GF-D8 (cell line): ENCODE measurements around the gene POLR2I.
A peak's percentile ranks its signal among the peaks of the same experiment; 100 is the strongest.

Source experiments
- DNase-seq: peaks from one replicate; lab custom pipeline; 2025; lab: John Stamatoyannopoulos, UW

The POLR2I gene

GRCh38 chr19:36131221-36131620, 16.5 kb upstream of the POLR2I start:
- peak; percentile 57 for DNase-seq

DNA sequence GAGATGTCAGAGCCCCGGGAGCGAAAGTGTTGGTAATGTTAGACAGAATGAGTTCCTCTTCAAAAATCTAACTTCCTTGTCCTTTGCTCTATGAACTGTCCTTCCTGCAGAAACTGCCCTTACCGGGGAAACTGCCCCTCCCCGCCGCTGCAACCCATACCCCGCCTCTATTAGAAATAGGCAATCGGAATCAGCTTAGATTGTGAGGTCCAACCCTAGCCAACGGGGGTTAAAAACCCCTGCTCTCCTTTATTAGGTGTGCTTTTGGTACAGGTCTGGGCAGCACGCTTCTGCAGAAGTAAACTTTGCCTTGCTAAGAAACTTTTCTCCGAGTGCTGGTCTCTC, 13.7 kb upstream of the POLR2I start:
- peak; percentile 64 for DNase-seq

DNA sequence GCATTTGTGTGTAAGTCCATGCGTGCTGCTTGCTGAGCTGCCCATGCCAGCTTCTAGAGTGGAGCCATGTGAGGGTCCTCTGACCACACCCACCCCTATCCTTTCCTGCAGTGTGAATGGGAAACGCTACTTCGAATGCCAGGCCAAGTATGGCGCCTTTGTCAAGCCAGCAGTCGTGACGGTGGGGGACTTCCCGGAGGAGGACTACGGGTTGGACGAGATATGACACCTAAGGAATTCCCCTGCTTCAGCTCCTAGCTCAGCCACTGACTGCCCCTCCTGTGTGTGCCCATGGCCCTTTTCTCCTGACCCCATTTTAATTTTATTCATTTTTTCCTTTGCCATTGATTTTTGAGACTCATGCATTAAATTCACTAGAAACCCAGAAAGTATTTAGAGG, 10.9 kb upstream of the POLR2I start:
- no peak for DNase-seq

GRCh38 chr19:36121486-36122124, 6.9 kb upstream of the POLR2I start:
- no peak for DNase-seq

DNA sequence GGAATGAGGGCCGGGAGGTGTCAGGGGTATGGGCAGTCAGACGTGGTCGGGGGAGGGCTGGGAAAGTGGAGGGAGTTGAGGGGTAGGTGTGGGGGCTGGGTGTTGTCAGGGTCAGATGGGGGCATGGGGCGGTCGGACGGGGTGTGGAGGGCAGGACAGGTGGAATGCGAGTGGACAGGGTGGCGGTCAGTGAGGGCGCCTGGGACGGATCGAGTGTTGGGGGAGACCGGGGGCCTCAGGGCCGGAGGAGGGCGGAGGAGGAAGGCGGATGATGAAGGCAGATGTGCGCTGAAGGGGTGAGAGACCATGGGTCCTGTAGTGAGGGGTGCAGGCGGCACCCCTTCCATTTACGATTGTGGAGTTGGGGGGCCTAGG, 6.3 kb upstream of the POLR2I start:
- no peak for DNase-seq

GRCh38 chr19:36120092-36120983, 5.7 kb upstream of the POLR2I start:
- no peak for DNase-seq

DNA sequence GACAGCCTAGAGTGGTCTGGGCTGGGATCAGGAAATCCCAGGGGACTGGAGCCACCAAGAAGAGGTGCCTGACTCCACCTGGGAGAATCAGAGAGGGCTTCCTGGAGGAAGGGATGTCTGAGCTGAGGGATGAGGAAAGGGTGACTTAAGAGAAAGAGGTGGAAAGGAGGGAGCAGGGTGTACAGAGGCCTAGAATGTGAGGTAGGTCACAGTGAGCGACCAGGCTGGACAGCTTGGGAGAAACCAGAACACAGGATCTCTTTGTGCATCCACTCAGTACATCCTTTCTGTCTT, 1.6 kb upstream of the POLR2I start:
- no peak for DNase-seq

GRCh38 chr19:36115453-36116343, 1.0 kb upstream of the POLR2I start, which contains the start of gene TBCB:
TBCB (plus strand) TSS chr19:36115468; CDS start chr19:36115561, 93 bp downstream.
- peak; percentile 22 for DNase-seq

DNA sequence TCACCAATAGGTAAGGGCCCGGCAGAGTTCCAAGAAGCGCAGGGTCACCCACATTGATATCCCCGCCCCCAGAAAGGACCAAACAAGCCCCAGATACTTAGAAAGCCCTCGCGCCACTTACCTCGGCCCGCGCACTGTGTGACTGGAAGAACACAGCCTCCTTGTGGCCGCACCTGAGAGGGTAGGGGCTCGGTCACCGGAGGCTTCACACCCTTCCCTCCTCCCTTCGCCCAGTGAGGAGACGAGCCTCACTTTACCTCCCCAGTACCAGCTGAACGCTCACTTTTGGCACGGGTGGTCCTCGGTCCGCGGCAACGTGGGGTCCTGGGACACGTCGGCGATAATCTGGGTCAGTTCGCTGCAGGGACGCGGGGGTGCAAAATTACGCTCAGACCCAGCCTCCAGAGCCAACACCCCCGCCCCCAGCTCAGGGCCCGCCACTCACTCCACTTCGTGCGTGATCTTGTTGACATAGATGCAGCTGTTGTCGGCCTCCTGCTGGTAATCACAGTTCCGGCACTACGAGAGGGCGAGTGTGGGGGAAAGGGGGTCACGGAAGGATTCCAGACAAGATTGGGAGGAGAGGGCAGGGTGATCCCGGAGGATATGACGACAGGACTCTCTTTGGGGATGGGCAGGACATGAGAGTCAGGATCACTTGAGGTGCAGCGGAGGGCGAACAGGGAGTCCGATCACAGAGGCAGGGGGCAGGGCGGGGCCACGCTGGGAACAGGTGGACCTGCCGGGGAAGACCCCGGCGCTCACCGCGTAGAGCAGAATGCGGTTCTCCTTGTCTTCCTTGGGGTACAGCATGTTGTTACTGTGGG, 568 bp downstream of the POLR2I start:
- no peak for DNase-seq

DNA sequence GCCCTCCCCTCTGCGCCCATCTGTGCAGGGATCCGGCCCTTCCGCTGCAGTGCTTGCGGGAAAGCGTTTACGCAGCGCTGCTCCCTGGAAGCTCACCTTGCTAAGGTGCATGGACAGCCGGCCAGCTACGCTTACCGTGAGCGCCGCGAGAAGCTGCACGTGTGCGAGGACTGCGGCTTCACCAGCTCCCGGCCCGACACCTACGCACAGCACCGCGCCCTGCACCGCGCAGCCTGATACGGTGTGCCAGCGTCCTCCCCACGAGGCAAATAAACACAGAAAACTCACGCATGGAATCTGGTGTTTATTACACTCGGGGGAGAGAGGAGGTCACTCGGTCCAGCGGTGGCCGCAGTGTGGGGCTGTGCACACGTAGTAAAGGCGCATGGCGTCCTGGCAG, 1.2 kb downstream of the POLR2I start:
- no peak for DNase-seq

GRCh38 chr19:36112678-36113077, 2.0 kb downstream of the POLR2I start:
- no peak for DNase-seq

DNA sequence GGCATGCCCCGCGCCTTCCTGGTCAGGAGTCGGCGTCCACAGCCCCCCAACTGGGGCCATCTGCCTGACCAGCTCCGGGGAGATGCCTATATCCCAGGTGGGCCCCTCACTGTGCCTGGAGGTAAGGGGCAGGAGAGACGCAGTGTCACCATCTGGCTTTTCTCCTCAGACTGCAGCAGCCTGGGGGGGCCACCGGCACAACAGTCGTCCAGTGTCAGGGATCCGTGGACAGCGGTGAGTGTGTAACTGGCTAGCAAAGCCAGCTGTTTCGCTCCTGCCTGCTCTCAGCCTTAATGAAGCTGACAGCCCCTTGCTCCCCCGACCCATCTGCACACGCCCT, 3.5 kb downstream of the POLR2I start:
- no peak for DNase-seq

DNA sequence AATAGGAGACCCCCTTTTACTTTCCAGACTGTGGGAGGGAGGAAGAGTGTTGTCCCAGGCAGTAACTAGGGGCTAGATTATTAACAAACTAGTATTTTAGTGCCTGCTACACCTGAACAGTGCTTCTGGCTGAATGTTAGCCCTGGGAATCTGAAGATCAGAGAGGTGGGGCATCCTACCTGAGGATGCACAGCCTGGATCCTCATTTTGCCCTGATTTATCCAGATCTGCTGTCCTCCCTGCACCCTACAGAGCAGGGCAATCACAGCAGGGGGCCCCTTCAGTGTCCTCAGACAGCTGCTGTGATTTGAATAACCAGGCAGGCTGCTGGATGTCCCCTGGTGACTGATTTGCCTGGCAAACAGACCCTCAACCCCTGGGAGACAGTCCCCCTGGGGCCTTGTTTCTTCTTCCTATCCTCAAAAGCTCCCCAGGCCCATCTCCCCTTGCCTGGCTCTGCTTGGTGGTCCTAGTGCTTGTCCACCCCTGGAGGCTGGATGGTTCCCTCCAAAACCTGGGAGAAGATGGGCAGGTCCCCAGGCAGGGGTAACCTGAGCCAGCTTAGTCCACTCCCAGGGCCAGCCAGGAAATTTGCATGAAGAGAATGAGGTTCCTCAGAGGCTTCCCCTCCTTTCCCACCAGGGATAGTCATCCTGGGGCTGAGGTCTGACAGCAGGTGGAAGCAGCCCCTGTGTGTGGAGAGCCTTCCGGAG, 4.0 kb downstream of the POLR2I start, which contains the start of gene OVOL3:
OVOL3 (plus strand) TSS at position 657 of the 713 bp plus-strand sequence. CDS start 60 bp downstream, outside the sequence.
- DNase-seq = no peak

DNA sequence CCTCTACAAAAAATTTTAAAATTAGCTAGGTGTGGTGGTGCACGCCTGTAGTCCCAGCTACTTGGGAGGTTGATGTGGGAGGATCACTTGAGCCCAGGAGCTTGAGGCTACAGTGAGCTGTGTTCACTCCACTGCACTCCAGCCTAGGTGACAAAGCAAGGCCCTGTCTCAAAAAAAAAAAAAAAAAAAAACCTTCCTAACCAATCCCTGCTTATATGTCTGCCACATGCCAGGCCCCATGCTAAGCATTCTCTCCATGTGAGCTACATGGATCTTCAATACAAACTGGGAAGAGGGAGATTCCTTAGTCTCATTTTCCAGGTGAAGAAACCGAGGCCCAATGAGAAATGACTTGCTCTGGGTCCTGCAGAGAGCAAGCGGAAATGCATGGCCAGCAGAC, 6.0 kb downstream of the POLR2I start:
- DNase-seq = no peak

- DNase-seq = no peak
Observed at GRCh38 chr19:36106991-36107390, 7.7 kb downstream of the POLR2I start.

DNA sequence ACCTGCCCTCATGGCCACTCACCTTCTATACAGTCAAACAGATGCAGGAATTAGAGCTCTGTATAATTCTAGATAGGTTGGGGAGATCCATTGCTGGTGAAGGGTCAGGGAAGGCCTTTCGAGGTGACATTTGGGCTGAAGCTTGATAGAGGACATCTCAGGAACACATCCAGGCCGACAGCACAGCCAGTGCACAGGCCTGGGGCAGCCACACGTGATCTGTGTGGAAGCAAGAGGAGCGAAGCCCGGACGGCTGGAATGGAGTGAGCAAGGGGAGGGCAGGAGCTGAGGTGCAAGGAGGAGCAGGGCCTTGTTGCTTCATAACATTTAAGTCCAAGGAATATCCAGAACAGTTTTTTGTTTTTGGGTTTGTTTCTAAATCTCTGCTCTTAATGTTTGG, 8.2 kb downstream of the POLR2I start:
- no peak for DNase-seq

DNA sequence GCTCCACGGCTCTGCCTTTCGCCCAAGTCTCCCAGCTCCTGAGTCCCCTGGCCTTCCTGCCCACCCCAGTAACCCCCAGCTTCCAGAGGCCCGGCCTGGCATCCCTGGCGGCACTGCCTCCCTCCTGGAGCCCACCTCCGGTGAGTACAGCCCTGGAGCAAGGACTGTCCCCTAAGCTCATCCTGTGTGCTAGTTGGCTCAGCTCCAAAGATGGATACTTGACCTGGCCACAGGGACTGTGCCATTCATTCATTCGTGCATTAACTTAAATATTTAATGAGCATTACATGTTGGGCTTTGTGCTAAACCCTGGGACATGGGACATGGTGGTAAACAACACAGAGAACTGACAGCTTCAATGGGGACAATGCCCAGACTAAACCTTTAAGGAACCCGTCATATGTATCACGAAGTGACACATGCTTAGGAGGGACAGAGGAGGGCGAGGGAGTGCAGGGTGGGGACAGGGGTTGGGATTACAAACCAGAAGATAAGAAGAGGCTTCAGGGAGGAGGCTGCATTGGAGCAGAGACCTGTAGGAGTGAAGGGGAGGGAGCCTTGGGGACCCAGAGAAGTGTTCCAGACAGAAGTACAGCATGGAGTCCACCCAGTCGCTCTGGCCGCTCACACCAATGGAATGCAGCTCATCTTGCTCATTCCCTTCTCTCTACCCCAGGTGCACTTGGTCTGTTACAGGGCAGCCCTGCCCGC, 10.7 kb downstream of the POLR2I start:
- no peak for DNase-seq

GRCh38 chr19:36103040-36103626, 11.5 kb downstream of the POLR2I start:
- no peak for DNase-seq

DNA sequence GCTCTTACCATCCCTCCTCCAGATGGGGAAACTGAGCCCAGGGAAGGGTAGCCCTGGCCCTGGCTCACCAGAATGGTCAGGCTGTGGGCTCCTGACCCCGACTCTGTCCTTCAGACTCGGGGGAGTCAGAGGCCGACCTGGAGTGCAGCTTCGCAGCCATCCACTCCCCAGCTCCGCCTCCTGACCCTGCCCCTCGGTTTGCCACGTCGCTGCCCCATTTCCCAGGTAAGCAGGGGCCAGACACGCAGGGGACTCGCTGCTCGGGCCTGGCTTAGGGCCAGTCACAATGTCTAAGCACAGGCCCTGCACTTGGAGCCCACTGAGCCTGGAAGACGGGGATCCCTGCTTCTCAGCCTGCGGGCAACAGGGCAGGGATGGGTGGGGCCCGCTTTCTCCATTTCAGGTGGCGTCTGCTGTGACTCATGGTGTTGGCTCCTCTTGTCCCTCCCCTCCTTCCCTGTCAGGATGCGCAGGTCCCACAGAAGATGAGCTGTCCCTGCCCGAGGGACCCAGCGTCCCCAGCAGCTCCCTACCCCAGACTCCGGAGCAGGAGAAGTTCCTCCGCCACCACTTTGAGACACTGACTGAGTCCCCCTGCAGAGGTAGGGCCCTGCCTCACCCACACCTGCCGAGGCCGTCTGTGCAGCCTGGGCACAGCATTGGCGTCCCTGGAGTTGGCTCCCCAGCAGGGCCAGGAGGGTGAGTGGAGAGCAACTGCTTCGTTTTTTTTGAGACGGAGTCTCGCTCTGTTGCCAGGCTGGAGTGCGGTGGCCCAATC, 12.9 kb downstream of the POLR2I start:
- DNase-seq = no peak
